Astrocyte of the cerebellum (primary cell): ENCODE measurements around the gene ZDHHC5.

ENCODE experiments used
- DNase-seq: peaks from one replicate; pipeline ENCODE4 v3.0.0-alpha.2; 2011; ENCODE audit warnings: low read depth
- H3K4me3 ChIP-seq: 2 replicates; pipeline ENCODE4 v1.5.1; 2011; ENCODE audit warnings: mild to moderate bottlenecking, low read depth, low read length, moderate library complexity
- CTCF ChIP-seq: IDR thresholded peaks from 2 replicates; pipeline ENCODE4 v1.5.1; 2012; ENCODE audit warnings: low read length, low read depth, moderate library complexity, mild to moderate bottlenecking; ENCODE audit errors: missing control alignments
- in situ Hi-C: cut with HindIII; loops from 2 replicates; pipeline ENCODE4 v1.10.0; 2017; ENCODE audit warnings: low sequenced_read_pairs

ZDHHC5 gene

GRCh38 chr11:57742087-57742452 lies 74.2 kb downstream of the ZDHHC5 start:
- peak overlapping the region; percentile 80 for H3K4me3 ChIP-seq
- DNase-seq = no peak
- TF ChIP-seq CTCF = no peak
- in situ Hi-C loops = no loop called here

GRCh38 chr11:57744357-57744756 lies 76.4 kb downstream of the ZDHHC5 start:
- no peak overlapping the region for H3K4me3 ChIP-seq
- in situ Hi-C loops = no loop called here
- TF ChIP-seq CTCF = no peak
- no peak for DNase-seq

GRCh38 chr11:57745206-57745605 lies 77.3 kb downstream of the ZDHHC5 start:
- in situ Hi-C loops = no loop called here
- no peak for TF ChIP-seq CTCF
- H3K4me3 ChIP-seq = no peak overlapping the region

GRCh38 chr11:57746920-57747319 lies 79.0 kb downstream of the ZDHHC5 start:
- H3K4me3 ChIP-seq = no peak overlapping the region
- in situ Hi-C loops = no loop called here
- TF ChIP-seq CTCF = no peak
- no peak for DNase-seq

More at GRCh38 chr11:57745206-57745605, 77.3 kb downstream of the ZDHHC5 start:
- no peak for DNase-seq
